Mucosa of descending colon (tissue), 3 donors: ENCODE data around the gene AATF. TPM values are rescaled to one million over a fixed set of nuclear protein-coding genes. Genes with fewer than 3 reads are reported as not detected.
"Not testable (repeated sequence)": the region's sequence is repeated elsewhere in the genome, so short reads cannot be mapped to it uniquely, and the experiment has no call there.

Experiments
- ATAC-seq: fragments of 200-7000 bp; cut with Tn5 transposase; one replicate; pipeline ENCODE4 v1.9.1; 2020; ENCODE audit warnings: mild to moderate bottlenecking, moderate library complexity
- DNase-seq, 3 donors: peaks; one replicate each; pipeline ENCODE4 v3.0.0-alpha.2; 2020
- H3K36me3 ChIP-seq: fragments of 200-600 bp; one replicate; pipeline ENCODE4 v1.8.0; 2021; ENCODE audit warnings: low read depth, mild to moderate bottlenecking
- H3K4me1 ChIP-seq: fragments of 200-600 bp; one replicate; pipeline ENCODE4 v1.8.0; 2021; ENCODE audit warnings: low read depth, mild to moderate bottlenecking
- H3K4me3 ChIP-seq: fragments of 200-600 bp; one replicate; pipeline ENCODE4 v1.8.0; 2021; ENCODE audit warnings: mild to moderate bottlenecking
- H3K9me3 ChIP-seq: fragments of 200-600 bp; one replicate; pipeline ENCODE4 v1.8.0; 2021; ENCODE audit warnings: mild to moderate bottlenecking
- intact Hi-C, 2 donors: fragments of 100-400 bp; cut with DNase I in 1 of 2; cut with micrococcal nuclease in 1 of 2; formaldehyde crosslinking; loops; one replicate each; pipeline versions ENCODE4 v1.11.0 to v1.11.1; 2022; cut with DNase I, micrococcal nuclease
- total RNA-seq, 3 donors: library from RNA; stranded (reverse); fragmentation: NEBNext Ultra II Directional in 2 of 3; extraction: Animal tissue kit (Norgen Biotek cat#: 25700) in 2 of 3; gene quantifications; one replicate each; pipeline versions ENCODE4 v1.2.1 to v1.2.4, GENCODE V29; 2021 to 2023
- TF ChIP-seq, protein P1 (sequence below): fragments of 200-600 bp; IDR thresholded peaks from one replicate; pipeline ENCODE4 v1.8.0; 2022; ENCODE audit warnings: antibody characterized with exemption, mild to moderate bottlenecking
- donor health status: DM: no; HTN: no; CAD: no; lungs with moderate emphysema.
- donor health status: DM: no; HTN: no; CAD: no.
- donor health status: DM: no; HTN: yes; CAD: no.

Gene AATF
- total RNA-seq, 3 donors from 2014 or later, result 35.6 to 47.2 (median 37.9) TPM

GRCh38 chr17:37067555-37068111 is 118.9 kb downstream of the AATF start:
- no peaks in the 10 kb centered on the region for H3K9me3 ChIP-seq
- TF ChIP-seq, protein P1, sequence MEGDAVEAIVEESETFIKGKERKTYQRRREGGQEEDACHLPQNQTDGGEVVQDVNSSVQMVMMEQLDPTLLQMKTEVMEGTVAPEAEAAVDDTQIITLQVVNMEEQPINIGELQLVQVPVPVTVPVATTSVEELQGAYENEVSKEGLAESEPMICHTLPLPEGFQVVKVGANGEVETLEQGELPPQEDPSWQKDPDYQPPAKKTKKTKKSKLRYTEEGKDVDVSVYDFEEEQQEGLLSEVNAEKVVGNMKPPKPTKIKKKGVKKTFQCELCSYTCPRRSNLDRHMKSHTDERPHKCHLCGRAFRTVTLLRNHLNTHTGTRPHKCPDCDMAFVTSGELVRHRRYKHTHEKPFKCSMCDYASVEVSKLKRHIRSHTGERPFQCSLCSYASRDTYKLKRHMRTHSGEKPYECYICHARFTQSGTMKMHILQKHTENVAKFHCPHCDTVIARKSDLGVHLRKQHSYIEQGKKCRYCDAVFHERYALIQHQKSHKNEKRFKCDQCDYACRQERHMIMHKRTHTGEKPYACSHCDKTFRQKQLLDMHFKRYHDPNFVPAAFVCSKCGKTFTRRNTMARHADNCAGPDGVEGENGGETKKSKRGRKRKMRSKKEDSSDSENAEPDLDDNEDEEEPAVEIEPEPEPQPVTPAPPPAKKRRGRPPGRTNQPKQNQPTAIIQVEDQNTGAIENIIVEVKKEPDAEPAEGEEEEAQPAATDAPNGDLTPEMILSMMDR, result no peak
- intact Hi-C loops, result no loop called here
- DNase-seq (peak; percentile 68 to 82 (median 79)), ATAC-seq (peak; percentile 91)
- no peak overlapping the region for H3K4me3 ChIP-seq
- no peaks in the 10 kb centered on the region for H3K36me3 ChIP-seq
- peaks cover 12% of the 10 kb centered on the region for H3K4me1 ChIP-seq

DNA sequence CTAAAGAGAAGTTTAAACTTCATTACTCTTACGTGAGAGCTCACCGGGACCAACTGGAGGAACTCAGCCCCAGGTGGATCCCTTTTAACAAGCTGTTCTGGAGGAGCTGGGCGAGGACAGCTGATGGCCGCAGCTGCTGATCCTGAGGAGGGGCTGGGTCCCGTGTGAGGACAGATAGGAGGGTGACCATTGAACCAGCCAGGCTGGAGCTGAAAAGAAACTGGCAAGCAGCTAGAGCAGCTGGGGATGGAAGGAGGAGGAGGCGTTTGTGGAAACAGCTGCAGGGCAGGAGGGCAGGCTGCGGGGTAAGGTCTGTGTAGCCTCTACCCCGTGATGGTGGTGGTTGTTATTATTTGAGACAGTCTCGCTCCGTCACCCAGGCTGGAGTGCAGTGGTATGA is 119.5 kb downstream of the AATF start:
- ATAC-seq, result peak; percentile 13
- no peak overlapping the region for H3K4me3 ChIP-seq
- peaks cover 12% of the 10 kb centered on the region for H3K4me1 ChIP-seq
- TF ChIP-seq, protein P1, result no peak
- H3K9me3 ChIP-seq, result no peaks in the 10 kb centered on the region
- intact Hi-C loops, result no loop called here
- H3K36me3 ChIP-seq, result no peaks in the 10 kb centered on the region
- no peak for DNase-seq

- no peak for ATAC-seq
- TF ChIP-seq, protein P1, result no peak
Measured at GRCh38 chr17:37069087-37069486, 120.3 kb downstream of the AATF start.

GRCh38 chr17:37073464-37073863 is 124.7 kb downstream of the AATF start:
- DNase-seq, H3K9me3 ChIP-seq, ATAC-seq, intact Hi-C loops, H3K4me1 ChIP-seq, H3K4me3 ChIP-seq, H3K36me3 ChIP-seq: not testable (repeated sequence)

More at GRCh38 chr17:37069087-37069486, 120.3 kb downstream of the AATF start:
- Histone ChIP-seq H3K4me1 (peaks cover 12% of the 10 kb centered on the region), H3K9me3 (no peaks in the 10 kb centered on the region), H3K4me3 (no peak overlapping the region), H3K36me3 (no peaks in the 10 kb centered on the region)
- intact Hi-C loops, result no loop called here
- no peak for DNase-seq

DNA sequence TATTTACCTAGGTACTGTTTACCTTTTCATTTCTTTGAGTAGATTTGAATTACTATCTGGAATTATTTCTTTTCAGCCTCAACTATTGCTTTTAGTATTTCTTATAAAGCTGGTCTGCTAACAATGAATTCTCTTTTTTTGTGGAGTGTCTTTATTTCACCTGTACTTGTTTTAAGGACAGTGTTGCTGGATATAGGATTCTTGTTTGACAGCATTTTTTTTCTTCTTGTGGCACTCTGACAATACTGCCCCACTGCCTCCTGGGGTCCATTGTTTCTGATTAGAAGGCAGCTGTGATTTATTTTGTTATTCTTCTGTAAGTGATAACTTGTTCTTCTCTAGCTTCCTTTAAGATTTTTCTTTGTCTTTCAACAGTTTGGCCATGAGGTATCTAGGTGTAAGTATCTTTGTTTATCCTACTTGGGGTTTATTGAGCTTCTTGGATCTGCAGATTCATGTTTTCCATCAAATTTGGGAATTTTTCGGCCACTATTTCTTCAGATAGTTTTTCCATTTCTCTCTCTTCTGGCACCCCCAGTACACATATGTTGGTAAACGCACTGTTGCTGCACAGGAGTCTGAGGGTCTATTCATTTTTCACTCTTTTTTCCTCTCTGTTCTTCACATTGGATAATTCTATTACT is 130.4 kb downstream of the AATF start:
- TF ChIP-seq, protein P1, result no peak
- intact Hi-C loops, result no loop called here
- ATAC-seq (no peak), DNase-seq (no peak)
- Histone ChIP-seq H3K9me3 (no peaks in the 10 kb centered on the region), H3K36me3 (no peaks in the 10 kb centered on the region), H3K4me3 (no peak overlapping the region), H3K4me1 (no peaks in the 10 kb centered on the region)

GRCh38 chr17:37079735-37080134 is 131.0 kb downstream of the AATF start:
- Histone ChIP-seq H3K36me3 (no peaks in the 10 kb centered on the region), H3K4me3 (no peak overlapping the region), H3K9me3 (no peaks in the 10 kb centered on the region), H3K4me1 (no peaks in the 10 kb centered on the region)
- TF ChIP-seq, protein P1, result no peak
- intact Hi-C loops, result no loop called here
- no peak for DNase-seq
- ATAC-seq, result no peak
